ENCODE results near the gene JAK1.

Gene JAK1

DNA sequence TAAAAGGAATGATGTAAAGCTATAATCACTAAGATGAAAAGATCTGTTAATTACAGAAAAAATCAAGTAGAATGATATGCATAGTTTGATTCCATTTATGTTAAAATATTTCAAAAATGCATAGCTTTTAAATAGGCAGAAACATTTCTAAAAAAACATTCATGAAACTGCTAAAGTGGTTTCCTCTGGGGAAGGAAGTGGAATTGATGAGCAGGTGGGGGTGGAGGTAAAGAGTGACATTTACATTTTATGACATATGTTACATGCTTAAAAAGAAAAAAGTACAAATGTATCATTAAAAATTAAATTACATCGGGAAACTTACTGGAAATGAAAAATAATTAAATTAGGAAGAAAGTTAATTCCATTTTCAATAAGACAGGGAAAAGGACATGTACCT lies 42.8 kb upstream of the JAK1 start:
- no peak overlapping the region for H2AFZ ChIP-seq (ENCODE audit: low read depth, low read length)
- H3K9ac ChIP-seq (ENCODE audit: low read length), result no peak overlapping the region
- no peaks in the 10 kb centered on the region for H3K9me3 ChIP-seq (ENCODE audit: insufficient read depth, low read length)
- H3K36me3 ChIP-seq (replicated peaks; ENCODE audit: low read depth, low read length), result no peaks in the 10 kb centered on the region
- peaks cover 12% of the 10 kb centered on the region for H3K4me1 ChIP-seq (ENCODE audit: low read length)
- H3K27ac ChIP-seq (ENCODE audit: low read length), result no peak overlapping the region
- no peak for TF ChIP-seq EZH2phosphoT487 (IDR thresholded peaks at IDR 0.05; ENCODE audit: low read depth)
- TF ChIP-seq, protein P1, sequence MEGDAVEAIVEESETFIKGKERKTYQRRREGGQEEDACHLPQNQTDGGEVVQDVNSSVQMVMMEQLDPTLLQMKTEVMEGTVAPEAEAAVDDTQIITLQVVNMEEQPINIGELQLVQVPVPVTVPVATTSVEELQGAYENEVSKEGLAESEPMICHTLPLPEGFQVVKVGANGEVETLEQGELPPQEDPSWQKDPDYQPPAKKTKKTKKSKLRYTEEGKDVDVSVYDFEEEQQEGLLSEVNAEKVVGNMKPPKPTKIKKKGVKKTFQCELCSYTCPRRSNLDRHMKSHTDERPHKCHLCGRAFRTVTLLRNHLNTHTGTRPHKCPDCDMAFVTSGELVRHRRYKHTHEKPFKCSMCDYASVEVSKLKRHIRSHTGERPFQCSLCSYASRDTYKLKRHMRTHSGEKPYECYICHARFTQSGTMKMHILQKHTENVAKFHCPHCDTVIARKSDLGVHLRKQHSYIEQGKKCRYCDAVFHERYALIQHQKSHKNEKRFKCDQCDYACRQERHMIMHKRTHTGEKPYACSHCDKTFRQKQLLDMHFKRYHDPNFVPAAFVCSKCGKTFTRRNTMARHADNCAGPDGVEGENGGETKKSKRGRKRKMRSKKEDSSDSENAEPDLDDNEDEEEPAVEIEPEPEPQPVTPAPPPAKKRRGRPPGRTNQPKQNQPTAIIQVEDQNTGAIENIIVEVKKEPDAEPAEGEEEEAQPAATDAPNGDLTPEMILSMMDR (IDR thresholded peaks at IDR 0.05; ENCODE audit: low read depth, low read length), result no peak
- H3K27me3 ChIP-seq (ENCODE audit: low read depth, low read length), result peaks cover 12% of the 10 kb centered on the region
- H3K79me2 ChIP-seq (ENCODE audit: low read length), result no peaks in the 10 kb centered on the region
- H3K4me3 ChIP-seq (ENCODE audit: low read length), result no peak overlapping the region
- H3K4me2 ChIP-seq (ENCODE audit: low read length), result no peak overlapping the region
- no peaks in the 10 kb centered on the region for H4K20me1 ChIP-seq (ENCODE audit: insufficient read depth, low read length)

DNA sequence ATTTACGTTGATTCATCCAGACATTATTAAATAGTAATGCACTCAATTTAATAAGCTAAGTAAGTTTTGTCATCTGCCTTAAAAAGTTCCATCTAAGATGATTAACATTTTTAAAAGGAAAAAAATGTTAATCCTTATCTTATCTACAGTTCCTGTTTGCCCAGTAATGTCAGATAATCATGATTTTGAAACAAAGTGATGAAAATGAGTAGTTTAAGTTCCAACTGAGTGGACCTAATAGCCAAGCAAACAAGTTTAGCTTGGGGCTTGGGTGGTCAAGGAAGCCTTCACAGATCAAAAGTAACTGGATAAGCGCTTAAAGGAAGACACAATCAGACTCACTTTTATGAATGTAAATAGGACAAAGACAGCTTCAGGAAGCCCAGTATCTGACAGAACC lies 40.5 kb upstream of the JAK1 start:
- H3K27ac ChIP-seq (ENCODE audit: low read length), result no peak overlapping the region
- H3K4me2 ChIP-seq (ENCODE audit: low read length), result no peak overlapping the region
- no peaks in the 10 kb centered on the region for H3K9me3 ChIP-seq (ENCODE audit: insufficient read depth, low read length)
- H3K27me3 ChIP-seq (ENCODE audit: low read depth, low read length), result peaks cover 24% of the 10 kb centered on the region
- no peaks in the 10 kb centered on the region for H4K20me1 ChIP-seq (ENCODE audit: insufficient read depth, low read length)
- no peak overlapping the region for H3K4me3 ChIP-seq (ENCODE audit: low read length)
- H3K9ac ChIP-seq (ENCODE audit: low read length), result no peak overlapping the region
- H3K79me2 ChIP-seq (ENCODE audit: low read length), result no peaks in the 10 kb centered on the region
- no peak overlapping the region for H2AFZ ChIP-seq (ENCODE audit: low read depth, low read length)
- no peaks in the 10 kb centered on the region for H3K36me3 ChIP-seq (replicated peaks; ENCODE audit: low read depth, low read length)
- peaks cover 24% of the 10 kb centered on the region for H3K4me1 ChIP-seq (ENCODE audit: low read length)
- TF ChIP-seq, protein P1 (IDR thresholded peaks at IDR 0.05; ENCODE audit: low read depth, low read length), result no peak
- TF ChIP-seq EZH2phosphoT487 (IDR thresholded peaks at IDR 0.05; ENCODE audit: low read depth), result no peak

DNA sequence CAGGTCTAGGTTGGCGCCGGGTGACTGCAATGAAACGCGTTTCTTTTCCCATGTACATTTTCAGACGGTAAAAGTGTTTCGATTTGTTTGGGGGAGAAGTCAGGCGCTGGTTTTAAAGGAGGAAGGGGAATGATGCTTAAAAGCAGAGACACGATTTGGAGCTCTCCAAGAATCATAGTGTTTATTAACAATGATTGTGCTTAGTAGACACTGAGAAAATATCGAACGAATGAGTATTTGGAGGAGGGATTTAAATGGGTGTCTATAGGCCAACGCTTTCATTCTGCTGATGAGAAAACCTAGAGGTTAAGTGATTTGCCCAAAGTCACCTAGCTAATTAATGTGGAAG lies 36.9 kb upstream of the JAK1 start:
- Histone ChIP-seq H3K9ac (ENCODE audit: low read length) (peak overlapping the region; percentile 54), H3K4me2 (ENCODE audit: low read length) (peak overlapping the region; percentile 100)

DNA sequence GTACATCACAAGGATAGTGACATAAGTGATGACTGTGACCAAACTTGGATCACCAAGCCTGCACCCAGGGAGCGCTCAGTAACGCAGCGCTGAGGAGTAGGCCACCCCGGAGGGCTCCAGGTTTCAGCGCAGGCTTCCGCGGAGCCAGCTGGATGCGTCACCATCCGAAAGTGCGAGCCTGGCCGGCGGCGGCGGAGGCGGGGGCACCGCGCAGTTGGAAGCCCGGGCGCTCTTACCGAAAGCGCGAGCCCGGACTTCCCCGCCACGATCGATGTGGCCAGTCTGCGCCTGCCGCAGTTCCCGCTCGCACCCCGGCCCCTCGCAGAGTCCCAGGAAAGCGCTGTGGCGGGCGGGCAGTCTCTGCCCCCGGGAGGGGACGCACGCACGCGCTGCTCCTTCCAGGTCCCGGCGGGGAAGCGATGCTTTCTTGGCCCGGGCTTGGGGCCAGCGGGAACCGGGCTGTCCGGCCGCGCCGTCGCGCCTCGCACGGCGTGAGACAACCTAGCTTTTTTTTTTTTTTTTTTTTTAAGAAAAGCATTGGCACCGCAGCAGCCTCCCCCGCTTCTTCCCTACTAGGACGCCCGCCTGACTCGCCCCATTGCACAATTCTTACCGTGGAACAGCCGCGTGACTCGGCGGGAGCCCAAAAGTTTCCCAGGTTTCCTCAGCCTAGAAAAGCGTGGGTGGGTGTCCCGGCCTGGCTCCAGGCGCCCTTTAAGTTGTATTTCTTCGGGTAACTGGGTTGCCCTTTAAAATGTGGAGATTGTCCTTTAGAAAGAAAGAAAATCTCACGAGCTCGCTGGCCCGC lies 36.4 kb upstream of the JAK1 start:
- Histone ChIP-seq H3K4me3 (ENCODE audit: low read length) (peak overlapping the region; percentile 82), H3K79me2 (ENCODE audit: low read length) (no peaks in the 10 kb centered on the region), H3K9ac (ENCODE audit: low read length) (peak overlapping the region; percentile 54), H3K27me3 (ENCODE audit: low read depth, low read length) (peaks cover 24% of the 10 kb centered on the region), H3K36me3 (replicated peaks; ENCODE audit: low read depth, low read length) (no peaks in the 10 kb centered on the region), H4K20me1 (ENCODE audit: insufficient read depth, low read length) (no peaks in the 10 kb centered on the region), H3K9me3 (ENCODE audit: insufficient read depth, low read length) (no peaks in the 10 kb centered on the region), H2AFZ (ENCODE audit: low read depth, low read length) (peak overlapping the region; percentile 36; the same call in 1 of the 2 replicates), H3K4me2 (ENCODE audit: low read length) (peak overlapping the region; percentile 100), H3K4me1 (ENCODE audit: low read length) (peaks cover 24% of the 10 kb centered on the region; the same call in 1 of the 2 replicates), H3K27ac (ENCODE audit: low read length) (no peak overlapping the region)
- TF ChIP-seq, protein P1 (IDR thresholded peaks at IDR 0.05; ENCODE audit: low read depth, low read length), result no peak
- TF ChIP-seq EZH2phosphoT487 (IDR thresholded peaks at IDR 0.05; ENCODE audit: low read depth), result no peak

More for the DNA sequence above, 36.9 kb upstream of the JAK1 start:
- Histone ChIP-seq H3K27ac (ENCODE audit: low read length) (no peak overlapping the region), H3K36me3 (replicated peaks; ENCODE audit: low read depth, low read length) (no peaks in the 10 kb centered on the region), H3K9me3 (ENCODE audit: insufficient read depth, low read length) (no peaks in the 10 kb centered on the region), H3K27me3 (ENCODE audit: low read depth, low read length) (peaks cover 24% of the 10 kb centered on the region), H3K4me3 (ENCODE audit: low read length) (peak overlapping the region; percentile 82), H4K20me1 (ENCODE audit: insufficient read depth, low read length) (no peaks in the 10 kb centered on the region), H3K79me2 (ENCODE audit: low read length) (no peaks in the 10 kb centered on the region), H2AFZ (ENCODE audit: low read depth, low read length) (no peak overlapping the region; the same call in 1 of the 2 replicates), H3K4me1 (ENCODE audit: low read length) (peaks cover 24% of the 10 kb centered on the region; the same call in 1 of the 2 replicates)
- TF ChIP-seq EZH2phosphoT487 (IDR thresholded peaks at IDR 0.05; ENCODE audit: low read depth), result no peak
- TF ChIP-seq, protein P1 (IDR thresholded peaks at IDR 0.05; ENCODE audit: low read depth, low read length), result no peak

Data from OCI-LY3 (cell line).